H1 (cell line): ENCODE data around the gene HTR6. TPM values are rescaled to one million over a fixed set of nuclear protein-coding genes. Genes with fewer than 3 reads are reported as not detected.

Experiments used
- CTCF ChIA-PET: fragments of 300-600 bp; sonication (Branson Sonifier 250); formaldehyde crosslinking; loops from one replicate; lab custom pipeline; 2021; ENCODE audit not compliant: partially characterized antibody; lab: Charles Lee
- POLR2A ChIA-PET: fragments of 300-600 bp; sonication (Branson Sonifier 250); formaldehyde crosslinking; loops from one replicate; lab custom pipeline; 2021; ENCODE audit warnings: inconsistent platforms; ENCODE audit not compliant: partially characterized antibody; lab: Charles Lee
- DNase-seq, 2 experiments: peaks; one replicate each; pipeline versions ENCODE4 v3.0.0 to v3.0.0-alpha.2; 2010 to 2022; ENCODE audit warnings: low spot score in 2 of 2, low read depth in 1 of 2, mixed read lengths in 1 of 2
- FAIRE-seq: peaks from 2 replicates; lab custom pipeline; 2011; peaks lifted over from hg19 to GRCh38; lab: Jason Lieb, UNC
- H2AFZ ChIP-seq: 2 replicates; pipeline ENCODE4 v1.8.1; 2012; ENCODE audit warnings: low read length, inconsistent platforms
- H2AK5ac ChIP-seq: 2 replicates; pipeline ENCODE4 v1.6.1; 2013; ENCODE audit warnings: low read depth, low read length
- H2BK120ac ChIP-seq: replicated peaks from 2 replicates; pipeline ENCODE3; 2013; ENCODE audit warnings: low read depth, low read length, inconsistent platforms
- H2BK12ac ChIP-seq: 2 replicates; pipeline ENCODE4 v1.6.1; 2013; ENCODE audit warnings: low read depth, low read length
- H2BK15ac ChIP-seq: 2 replicates; pipeline ENCODE4 v1.6.1; 2013; ENCODE audit warnings: low read length
- H2BK20ac ChIP-seq: 2 replicates; pipeline ENCODE4 v1.6.1; 2013; ENCODE audit warnings: low read length
- H2BK5ac ChIP-seq: 2 replicates; pipeline ENCODE4 v1.6.1; 2013; ENCODE audit warnings: low read depth, low read length
- H3K14ac ChIP-seq: 2 replicates; pipeline ENCODE4 v1.6.1; 2013; ENCODE audit warnings: inconsistent platforms; ENCODE audit not compliant: insufficient read length
- H3K18ac ChIP-seq: 2 replicates; pipeline ENCODE4 v1.6.1; 2013; ENCODE audit warnings: low read length; ENCODE audit errors: extremely low read depth
- H3K23ac ChIP-seq: 2 replicates; pipeline ENCODE4 v1.6.1; 2013; ENCODE audit warnings: inconsistent platforms; ENCODE audit not compliant: insufficient read length
- H3K23me2 ChIP-seq: 2 replicates; pipeline ENCODE4 v1.6.1; 2013; ENCODE audit warnings: low read depth, low read length
- H3K27ac ChIP-seq: 2 replicates; pipeline ENCODE4 v1.6.1; 2011; ENCODE audit warnings: low read depth, low read length, inconsistent platforms
- H3K27me3 ChIP-seq, 4 experiments: replicated peaks in 1 of 4; 1 replicate in 1 of 4; 2 replicates in 3 of 4; pipeline versions ENCODE4 v1.6.1 to v1.8.1; 2011 to 2013; ENCODE audit warnings: low read length in 3 of 4, mild to moderate bottlenecking in 3 of 4, inconsistent platforms in 2 of 4, mixed read lengths in 2 of 4, moderate library complexity in 1 of 4; ENCODE audit not compliant: control insufficient read depth in 3 of 4, insufficient read depth in 3 of 4; ENCODE audit errors: extremely low read depth in 1 of 4
- H3K36me3 ChIP-seq, 4 experiments: 2 replicates each; pipeline versions ENCODE4 v1.6.1 to v1.8.1; 2011 to 2013; ENCODE audit warnings: mild to moderate bottlenecking in 4 of 4, low read length in 3 of 4, moderate library complexity in 2 of 4, control low read depth in 1 of 4, inconsistent platforms in 1 of 4; ENCODE audit not compliant: insufficient read depth in 4 of 4, control insufficient read depth in 2 of 4
- H3K4ac ChIP-seq: replicated peaks from 2 replicates; pipeline ENCODE3; 2013; ENCODE audit warnings: low read length, low read depth, mixed read lengths, inconsistent platforms; ENCODE audit not compliant: insufficient read length
- H3K4me1 ChIP-seq, 4 experiments: replicated peaks in 1 of 4; 1 replicate in 1 of 4; 2 replicates in 3 of 4; pipeline versions ENCODE4 v1.6.1 to v1.8.1; 2011 to 2013; ENCODE audit warnings: low read length in 3 of 4, inconsistent platforms in 2 of 4, mixed read lengths in 1 of 4; ENCODE audit not compliant: insufficient read depth in 4 of 4, control insufficient read depth in 3 of 4
- H3K4me2 ChIP-seq, 2 experiments: 2 replicates each; pipeline versions ENCODE4 v1.6.1 to v1.8.1; 2011 to 2013; ENCODE audit warnings: low read depth in 2 of 2, low read length in 2 of 2, control low read depth in 1 of 2, inconsistent platforms in 1 of 2, mild to moderate bottlenecking in 1 of 2; ENCODE audit not compliant: insufficient read depth in 1 of 2
- H3K4me3 ChIP-seq, 4 experiments: fragments of 200-600, 300-600 bp in 1 of 4; sonication (generic), shearing (Covaris generic), sonication (Bioruptor Twin) in 1 of 4; 2 replicates each; pipeline versions ENCODE4 v1.5.1 to v1.8.1; 2011 to 2016; ENCODE audit warnings: low read length in 4 of 4, low read depth in 3 of 4, control low read depth in 2 of 4, inconsistent platforms in 2 of 4, mild to moderate bottlenecking in 2 of 4, mixed read lengths in 1 of 4, moderate library complexity in 1 of 4; ENCODE audit not compliant: insufficient read depth in 2 of 4; ENCODE audit errors: extremely low read depth in 1 of 4
- H3K56ac ChIP-seq: replicated peaks from 2 replicates; pipeline ENCODE3; 2013; ENCODE audit warnings: low read depth, mild to moderate bottlenecking, mixed read lengths, low read length, inconsistent platforms; ENCODE audit not compliant: insufficient read length
- H3K79me1 ChIP-seq: 2 replicates; pipeline ENCODE4 v1.6.1; 2013; ENCODE audit warnings: low read depth, low read length, control low read depth
- H3K79me2 ChIP-seq, 2 experiments: 2 replicates each; pipeline versions ENCODE4 v1.6.1 to v1.8.1; 2012 to 2013; ENCODE audit warnings: low read length in 2 of 2, mild to moderate bottlenecking in 2 of 2, inconsistent platforms in 1 of 2; ENCODE audit not compliant: insufficient read depth in 2 of 2, control insufficient read depth in 1 of 2
- H3K9ac ChIP-seq, 4 experiments: replicated peaks in 1 of 4; 1 replicate in 1 of 4; 2 replicates in 3 of 4; pipeline versions ENCODE4 v1.6.1 to v1.8.1; 2011 to 2013; ENCODE audit warnings: low read depth in 3 of 4, low read length in 3 of 4, control low read depth in 2 of 4, mild to moderate bottlenecking in 2 of 4, moderate library complexity in 2 of 4, inconsistent platforms in 1 of 4; ENCODE audit errors: extremely low read depth in 1 of 4
- H3K9me3 ChIP-seq, 2 experiments: 2 replicates each; pipeline versions ENCODE4 v1.6.1 to v1.8.1; 2012 to 2013; ENCODE audit warnings: mild to moderate bottlenecking in 2 of 2, moderate library complexity in 2 of 2, control low read depth in 1 of 2, inconsistent platforms in 1 of 2, low read depth in 1 of 2, low read length in 1 of 2, mixed read lengths in 1 of 2; ENCODE audit not compliant: insufficient read depth in 2 of 2
- H4K20me1 ChIP-seq, 2 experiments: replicated peaks in 1 of 2; 2 replicates each; pipeline versions ENCODE3 to v1.8.1; 2011 to 2013; ENCODE audit warnings: inconsistent platforms in 2 of 2, low read length in 2 of 2, mild to moderate bottlenecking in 1 of 2; ENCODE audit not compliant: insufficient read depth in 2 of 2, control insufficient read depth in 1 of 2
- H4K5ac ChIP-seq: 2 replicates; pipeline ENCODE4 v1.6.1; 2013; ENCODE audit warnings: low read length, low read depth, mixed read lengths, inconsistent platforms; ENCODE audit not compliant: insufficient read length
- H4K8ac ChIP-seq: 2 replicates; pipeline ENCODE4 v1.8.0; 2013; ENCODE audit warnings: mild to moderate bottlenecking, moderate library complexity, low read length, inconsistent platforms; ENCODE audit not compliant: insufficient read depth; ENCODE audit errors: extremely low read depth
- H4K91ac ChIP-seq: replicated peaks from 2 replicates; pipeline ENCODE3; 2013; ENCODE audit warnings: low read length, mixed read lengths, inconsistent platforms; ENCODE audit not compliant: insufficient read length
- KDM5A ChIP-seq: fragments of 200-600 bp; IDR thresholded peaks from 2 replicates; pipeline ENCODE4 v1.7.1; 2012; ENCODE audit warnings: mild to moderate bottlenecking, low read length, inconsistent platforms, mixed read lengths
- SUZ12 ChIP-seq: fragments of 200-600 bp; sonication (generic); IDR thresholded peaks from 2 replicates; pipeline ENCODE4 v1.6.1; 2012; ENCODE audit warnings: mild to moderate bottlenecking, inconsistent platforms, low read length, moderate library complexity, mixed read lengths
- TAF7 ChIP-seq: optimal IDR thresholded peaks from 2 replicates; pipeline ENCODE3; 2011; ENCODE audit warnings: low read depth, mild to moderate bottlenecking, inconsistent platforms, low read length, moderate library complexity, borderline replicate concordance
- TEAD4 ChIP-seq: IDR thresholded peaks from 2 replicates; pipeline ENCODE4 v1.6.1; 2012; ENCODE audit warnings: low read depth, low read length, inconsistent platforms, mixed read lengths
- WGBS, 2 experiments: shearing (Covaris generic) in 1 of 2; methylation state at CpG; one replicate each; pipeline versions ENCODE4 v1.1.6 to v1.1.7; 2013 to 2015; ENCODE audit warnings: low lambda C conversion rate in 2 of 2, mixed read lengths in 2 of 2, inconsistent platforms in 1 of 2, low coverage in 1 of 2, missing lambda C conversion rate in 1 of 2; ENCODE audit not compliant: insufficient replicate concordance in 2 of 2, insufficient coverage in 1 of 2, insufficient read length in 1 of 2; ENCODE audit errors: extremely low coverage in 1 of 2, missing lambda C conversion rate in 1 of 2; 5-methylcytosine and 5-hydroxymethylcytosine counted together
- polyA plus RNA-seq, 7 experiments: library from polyadenylated mRNA; depleted of rRNA in 3 of 7; stranded (reverse) in 5 of 7; unstranded in 2 of 7; fragments of >200 nt in 5 of 7; fragments of 200-250 nt in 2 of 7; gene quantifications; 1 replicate in 5 of 7; 2 replicates in 1 of 7; 4 replicates in 1 of 7; pipeline versions ENCODE4 v1.2.1 to v1.2.3, GENCODE V29; 2011 to 2013; ENCODE audit warnings: missing spikeins in 2 of 7, mixed read lengths in 2 of 7
- total RNA-seq: library from RNA; stranded (reverse); fragmentation: NEBNext Ultra II Directional; extraction: Animal tissue kit (Norgen Biotek cat#: 25700); gene quantifications from 2 replicates; pipeline ENCODE4 v1.2.1, GENCODE V29; 2021

The HTR6 gene
- total and polyA plus RNA-seq, 2 of the 8 experiments (the other 6 are each of a cell fraction or from before 2014, with no cell fraction given): 0.76 to 0.95 TPM

DNA sequence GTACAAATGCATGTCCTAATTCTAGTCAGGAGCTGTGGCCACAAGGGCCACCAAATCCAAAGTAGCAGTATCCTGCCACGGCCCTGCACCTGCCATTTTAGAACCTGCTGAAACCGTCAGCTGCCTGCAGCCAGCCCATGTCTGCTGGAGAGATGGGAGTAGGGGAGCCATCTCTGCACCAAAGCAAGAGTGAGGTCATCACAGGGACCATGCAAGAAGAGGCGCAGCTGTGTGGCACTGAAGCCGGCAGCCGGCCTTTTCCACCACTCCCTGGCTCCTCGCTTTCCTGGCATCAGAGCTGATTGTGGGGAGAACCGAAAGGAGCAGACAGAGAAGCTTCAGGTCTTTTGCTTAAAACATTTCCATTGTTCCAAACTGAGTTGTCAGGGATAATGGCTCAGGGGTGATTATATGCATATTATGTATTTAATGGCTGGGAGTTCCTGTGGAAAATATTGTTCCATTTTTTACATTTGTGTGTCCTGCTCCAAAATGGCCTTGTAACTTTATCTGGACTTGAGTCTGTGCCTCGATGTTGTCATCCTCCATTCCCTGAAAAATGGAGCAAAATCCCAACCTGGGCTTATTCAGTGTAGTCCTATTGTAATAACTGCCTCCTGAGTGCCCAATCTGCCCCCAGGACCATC lies 39.3 kb upstream of the HTR6 start:
- Histone ChIP-seq H2BK5ac (no peak overlapping the region), H2BK20ac (no peak overlapping the region), H3K9ac (no peak overlapping the region), H3K23ac (no peak overlapping the region), H3K36me3 (peaks cover 0 to 20% (median 18%) of the 10 kb centered on the region in 4 experiments; a peak in 7 of 8 replicates), H4K91ac (no peak overlapping the region), H3K4ac (no peak overlapping the region), H2AK5ac (no peak overlapping the region), H3K27me3 (no peaks in the 10 kb centered on the region), H3K79me2 (peaks cover 0 to 12% of the 10 kb centered on the region in 2 experiments; a peak in 2 of 4 replicates), H2BK120ac (no peak overlapping the region), H2BK15ac (no peak overlapping the region), H3K23me2 (no peaks in the 10 kb centered on the region), H3K79me1 (no peaks in the 10 kb centered on the region; the same call in 1 of the 2 replicates), H2BK12ac (no peak overlapping the region), H4K5ac (no peak overlapping the region), H3K4me2 (no peak overlapping the region), H3K18ac (no peak overlapping the region), H3K9me3 (no peaks in the 10 kb centered on the region), H3K4me1 (peaks cover 3 to 9% (median 5%) of the 10 kb centered on the region in 4 experiments; a peak in 5 of 7 replicates), H3K4me3 (no peak overlapping the region), H2AFZ (no peak overlapping the region), H4K20me1 (peaks cover 3 to 4% of the 10 kb centered on the region in 2 experiments), H3K14ac (no peak overlapping the region), H4K8ac (no peak overlapping the region), H3K56ac (no peak overlapping the region), H3K27ac (no peak overlapping the region)
- TF ChIP-seq SUZ12 (no peak), TEAD4 (no peak), TAF7 (no peak), KDM5A (no peak)
- FAIRE-seq (no peak), DNase-seq (no peak)
- POLR2A ChIA-PET: interaction anchor here (0.8 kb wide), 1 partner anchor 14 kb away, joined by 3 read pairs; no protein-coding TSS in a partner anchor
- CTCF ChIA-PET: interaction anchor here (0.7 to 1.4 kb wide), 3 partner anchors 13 to 61 kb away, joined by 3 read pairs; no protein-coding TSS in a partner anchor
- WGBS, 2 experiments: 86% methylated on average over 8 of the region's 8 CpGs; no CpG with 5 or more reads in 1 of the 2 experiments
